NCI-H510A treated with DMSO at 0.1 percent for 48 hours (cell line): ENCODE data around the gene VASH1.

Experiments
- DNase-seq: peaks from one replicate; lab custom pipeline; 2025; lab: John Stamatoyannopoulos, UW

VASH1 gene

DNA sequence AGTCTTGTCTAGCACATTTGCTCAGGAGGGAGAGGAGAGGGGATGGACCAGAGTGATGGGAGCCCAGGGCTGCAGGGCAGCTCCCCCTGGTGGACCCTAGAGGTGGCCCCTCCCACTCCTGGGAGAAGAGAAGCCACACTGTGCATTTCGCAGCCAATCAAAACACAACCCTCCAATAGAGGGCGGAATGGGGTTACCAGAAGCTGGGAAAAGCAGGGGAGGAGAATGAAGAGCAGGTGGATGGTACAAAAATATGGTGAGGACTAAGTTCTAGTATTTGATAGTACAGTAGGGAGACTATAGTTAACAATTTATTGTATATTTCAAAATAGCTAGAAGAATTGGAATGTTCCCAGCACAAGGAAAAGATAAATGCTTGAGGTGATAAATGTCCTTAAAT, 23.6 kb downstream of the VASH1 start:
- DNase-seq, result peak; percentile 73

DNA sequence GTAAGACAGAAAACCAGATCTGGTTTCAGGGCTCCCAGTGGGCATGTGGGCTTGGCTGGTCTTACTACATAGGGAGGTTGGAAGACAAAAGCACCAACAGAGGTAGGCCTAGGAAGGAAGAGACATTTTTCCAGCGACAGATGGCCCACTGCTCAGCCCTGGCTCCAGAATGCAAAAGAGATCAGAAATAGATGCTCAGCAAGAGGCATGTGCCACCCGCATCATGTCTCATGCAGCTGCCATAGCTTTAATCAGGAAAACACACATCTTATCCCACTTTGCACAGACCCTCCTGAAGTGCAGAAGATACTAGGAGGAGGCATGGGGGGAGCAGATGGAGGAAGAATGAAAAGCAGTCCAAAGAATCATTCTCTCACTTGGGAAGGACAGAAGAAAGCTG, 25.3 kb downstream of the VASH1 start:
- DNase-seq, result no peak

DNA sequence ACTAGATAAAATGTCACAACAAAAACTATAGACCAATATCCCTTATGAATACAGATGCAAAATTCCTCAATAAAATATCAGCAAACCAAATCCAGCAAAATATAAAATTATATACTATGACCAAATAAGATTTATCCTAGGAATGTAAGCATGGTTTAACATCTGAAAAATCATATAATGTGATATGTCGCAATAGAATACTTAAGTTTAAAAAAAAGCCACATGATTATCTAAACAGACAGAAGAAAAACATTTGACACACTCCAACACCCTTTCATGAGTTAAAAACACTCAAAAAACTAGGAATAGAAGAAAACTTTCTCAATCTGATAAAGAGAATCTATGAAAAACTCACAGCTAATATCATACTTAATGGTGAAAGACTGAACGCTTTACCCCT, 31.2 kb downstream of the VASH1 start:
- no peak for DNase-seq

DNA sequence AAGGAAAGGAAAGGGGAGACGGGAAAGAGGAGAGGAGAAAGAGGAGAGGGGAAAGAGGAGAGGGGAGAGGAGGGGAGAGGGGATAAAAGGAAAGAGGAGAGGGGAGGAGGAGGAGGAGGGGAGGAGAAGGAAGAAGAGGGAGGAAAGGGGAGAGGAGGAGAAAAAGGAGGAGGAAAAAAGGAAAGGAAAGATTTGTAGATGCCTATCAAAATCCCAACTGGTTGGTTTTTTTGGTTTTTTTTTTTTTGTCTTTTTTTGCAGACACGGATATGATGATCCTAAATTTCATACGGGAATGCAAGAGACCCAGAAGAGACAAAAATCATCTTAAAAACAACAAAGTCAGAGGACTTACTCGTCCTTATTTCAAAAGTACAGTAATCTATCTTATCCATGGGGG, 32.1 kb downstream of the VASH1 start:
- DNase-seq, result no peak

DNA sequence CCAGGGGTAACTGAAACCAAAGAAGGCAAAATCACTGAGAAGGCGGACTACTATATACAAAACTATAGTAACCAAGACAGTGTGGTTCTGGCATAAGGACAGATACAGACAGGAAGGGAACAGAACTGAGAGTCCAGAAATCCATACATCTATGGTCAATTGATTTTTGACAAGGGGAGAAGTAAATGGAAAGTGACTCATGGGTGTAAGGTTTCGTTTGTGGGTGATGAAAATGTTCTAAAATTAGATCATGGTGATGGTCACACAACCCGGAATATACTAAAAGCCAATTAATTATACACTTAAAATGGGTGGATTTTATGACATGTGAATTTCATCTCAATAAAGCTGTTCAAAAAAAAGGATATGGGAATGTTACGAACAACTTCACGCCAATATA, 32.7 kb downstream of the VASH1 start:
- no peak for DNase-seq

DNA sequence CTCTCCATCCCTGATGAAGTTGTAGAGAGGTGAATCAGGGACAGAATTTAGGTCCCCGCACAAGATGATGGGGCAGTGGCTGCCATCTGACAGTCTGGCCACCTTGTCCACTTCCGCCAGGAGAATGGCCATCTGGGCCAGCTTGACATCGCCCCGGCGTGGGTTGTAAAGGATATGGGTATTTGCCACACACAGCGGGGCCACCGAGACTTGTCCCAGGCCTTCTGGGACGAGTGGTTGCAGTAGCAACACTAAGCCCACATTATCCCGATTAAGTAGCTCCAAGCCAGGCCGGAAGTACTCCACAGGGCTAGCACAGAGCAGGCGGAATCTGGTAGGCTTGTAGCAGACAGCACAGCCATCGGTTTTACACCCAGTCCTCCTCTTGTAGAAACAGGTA, 45.2 kb downstream of the VASH1 start:
- no peak for DNase-seq

DNA sequence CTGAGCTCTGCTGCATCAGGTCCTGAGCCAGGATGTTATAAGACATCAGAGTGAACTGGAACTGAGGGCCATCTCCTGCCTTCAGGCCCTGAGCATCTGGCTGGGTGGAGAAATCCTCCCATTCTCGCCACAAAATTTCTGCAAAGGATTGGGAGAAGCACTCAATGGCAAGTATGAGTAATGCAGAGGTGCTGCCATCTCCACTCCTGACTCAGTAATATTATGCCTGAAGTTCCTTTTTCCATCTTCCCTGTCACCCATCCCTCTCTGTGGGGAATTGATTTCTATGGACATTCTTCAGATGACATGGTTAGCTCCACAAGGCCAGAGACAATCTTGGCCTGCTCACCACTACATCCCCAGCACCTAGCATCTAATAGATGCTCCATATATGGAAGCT, 46.7 kb downstream of the VASH1 start:
- no peak for DNase-seq

DNA sequence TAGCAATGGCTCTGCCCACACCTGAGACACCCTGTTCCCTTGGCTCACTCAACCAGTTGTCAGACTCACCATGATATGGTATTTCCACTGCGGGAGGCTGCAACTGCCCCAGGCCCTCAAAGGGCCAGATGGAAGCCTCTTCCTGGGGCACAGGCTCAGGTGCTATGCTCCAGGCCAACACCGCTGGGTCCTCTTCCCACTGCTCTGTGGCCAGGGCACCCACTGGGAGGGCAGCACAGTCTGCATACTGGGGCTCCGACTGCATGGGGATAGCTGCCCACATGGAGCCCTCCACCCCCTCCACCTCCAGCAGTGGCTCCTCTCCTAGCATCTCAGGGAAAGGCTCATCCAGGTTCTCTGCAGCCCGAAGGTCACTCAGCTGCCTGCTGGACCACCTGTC, 47.7 kb downstream of the VASH1 start:
- no peak for DNase-seq

DNA sequence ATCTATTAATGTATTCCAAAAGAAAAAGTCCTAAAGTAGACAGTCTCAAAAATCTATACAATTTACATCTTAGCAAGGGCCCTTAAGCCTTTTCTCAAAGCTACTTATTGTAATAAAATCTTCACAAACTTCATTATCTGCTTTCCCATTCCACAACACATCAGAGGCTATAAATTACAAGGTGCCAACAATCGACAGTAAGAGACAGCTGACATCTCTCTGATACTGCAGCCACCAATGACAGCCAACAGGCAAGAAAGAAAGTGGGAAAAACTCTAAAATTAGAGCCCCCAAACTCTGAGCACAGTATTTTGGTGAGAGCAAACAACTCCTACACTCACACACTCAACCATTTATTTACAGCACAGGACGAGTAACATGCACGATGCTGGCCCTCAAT, 49.3 kb downstream of the VASH1 start:
- DNase-seq, result no peak

DNA sequence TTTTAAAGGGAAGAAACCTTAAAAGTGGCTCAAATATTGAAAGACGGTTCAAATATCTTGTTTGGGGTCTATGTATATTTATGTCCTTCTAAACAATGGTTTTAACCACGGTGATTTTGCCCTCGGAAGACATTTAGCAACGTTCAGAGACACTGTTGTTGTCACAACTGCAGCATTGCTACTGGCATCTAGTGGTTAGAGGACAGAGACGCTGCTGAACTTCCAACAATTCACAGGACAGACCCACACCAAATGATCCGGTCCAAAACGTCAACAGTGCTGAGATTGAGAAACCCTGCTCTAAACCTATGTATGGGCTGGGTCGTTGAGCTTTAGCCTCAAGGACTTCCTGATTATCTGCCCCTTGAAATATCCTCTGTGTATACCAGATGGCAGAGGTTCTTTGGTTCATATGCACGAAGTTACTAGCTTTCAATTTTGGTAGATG, 49.7 kb downstream of the VASH1 start:
- peak; percentile 45 for DNase-seq

DNA sequence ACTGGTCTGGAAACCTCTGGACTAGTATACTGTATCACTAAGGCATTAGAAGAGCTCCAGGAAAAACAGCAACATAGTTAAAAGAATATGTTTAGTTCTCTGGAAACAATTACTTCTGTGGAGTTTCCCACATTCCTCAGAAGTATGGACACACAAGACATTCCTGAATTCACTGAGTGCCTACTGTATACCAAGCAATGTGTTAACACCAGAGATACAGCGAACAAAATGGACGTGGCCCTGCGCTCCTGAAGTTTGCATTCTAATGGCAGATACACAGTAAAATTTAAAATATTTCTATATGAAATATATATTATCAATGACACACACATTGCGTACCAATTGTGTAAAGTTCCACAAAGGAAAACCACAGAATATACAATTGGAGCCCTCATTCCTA, 50.3 kb downstream of the VASH1 start:
- no peak for DNase-seq

DNA sequence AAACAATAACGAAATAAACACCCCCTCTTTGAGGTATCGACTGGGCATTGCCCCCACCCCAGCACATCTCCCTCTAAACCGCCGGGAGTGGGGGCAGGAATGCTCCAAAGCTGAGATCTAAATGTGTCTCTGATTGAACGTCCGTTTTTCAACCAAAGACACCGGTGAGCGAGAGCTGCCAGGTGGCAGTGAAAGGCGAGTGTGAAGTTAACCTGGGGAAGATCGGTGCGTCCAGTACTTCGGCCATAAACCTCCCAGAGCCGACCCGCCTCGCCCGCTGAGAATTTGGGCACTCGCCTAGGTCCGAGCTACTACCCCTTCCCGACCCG, 50.8 kb downstream of the VASH1 start:
- peak; percentile 22 for DNase-seq

DNA sequence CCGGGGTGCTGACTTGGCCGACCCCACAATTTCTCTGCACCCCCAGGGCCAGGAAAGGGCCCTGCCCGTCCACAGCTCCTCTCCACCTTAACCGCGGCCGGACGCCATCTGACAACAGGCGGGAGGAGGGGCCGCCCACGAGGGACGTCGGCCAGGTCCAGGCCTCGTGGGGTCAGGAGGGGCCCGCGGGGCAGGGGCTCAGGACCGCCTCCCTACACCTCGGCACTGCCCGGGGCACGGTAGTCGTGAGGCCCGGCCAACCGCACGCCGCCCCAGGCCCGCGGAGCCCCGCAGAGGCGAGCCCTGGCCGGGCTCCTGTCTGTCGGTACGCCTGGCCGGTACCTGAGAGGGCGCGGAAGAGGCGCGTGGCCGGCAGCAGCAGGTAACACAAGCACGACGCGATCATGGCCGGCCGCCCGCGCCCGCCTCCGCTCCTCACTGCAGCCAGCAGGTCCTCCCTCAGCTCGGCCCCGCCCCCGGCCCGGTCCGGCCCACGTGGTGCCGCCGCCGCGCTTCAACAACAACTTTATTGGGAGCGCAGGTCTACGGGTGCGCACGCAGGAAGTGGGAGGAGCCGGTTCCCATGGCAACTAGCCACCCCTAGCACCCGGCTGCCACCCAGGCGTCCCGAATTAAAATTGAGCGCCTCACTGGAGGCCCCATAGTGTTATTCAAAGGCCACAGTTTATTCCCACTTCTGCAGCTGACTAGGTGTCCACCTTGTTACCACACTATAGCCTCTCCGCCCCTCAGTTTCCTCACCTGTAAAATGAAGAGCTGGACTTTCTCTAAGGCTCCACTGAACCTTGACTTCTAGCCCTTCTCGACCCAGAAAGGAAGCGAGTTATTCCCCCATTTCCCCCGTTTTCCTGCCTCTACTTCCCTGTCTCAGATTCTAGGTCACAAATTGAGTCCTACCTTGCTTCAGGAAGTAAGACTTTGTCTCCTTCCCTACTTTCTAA, 51.4 kb downstream of the VASH1 start, which contains the start of gene ANGEL1:
TSS of gene ANGEL1 (minus strand) at position 461 of the 962 bp plus-strand sequence. CDS start at position 406, 55 bp downstream.
- peak; percentile 96 for DNase-seq

DNA sequence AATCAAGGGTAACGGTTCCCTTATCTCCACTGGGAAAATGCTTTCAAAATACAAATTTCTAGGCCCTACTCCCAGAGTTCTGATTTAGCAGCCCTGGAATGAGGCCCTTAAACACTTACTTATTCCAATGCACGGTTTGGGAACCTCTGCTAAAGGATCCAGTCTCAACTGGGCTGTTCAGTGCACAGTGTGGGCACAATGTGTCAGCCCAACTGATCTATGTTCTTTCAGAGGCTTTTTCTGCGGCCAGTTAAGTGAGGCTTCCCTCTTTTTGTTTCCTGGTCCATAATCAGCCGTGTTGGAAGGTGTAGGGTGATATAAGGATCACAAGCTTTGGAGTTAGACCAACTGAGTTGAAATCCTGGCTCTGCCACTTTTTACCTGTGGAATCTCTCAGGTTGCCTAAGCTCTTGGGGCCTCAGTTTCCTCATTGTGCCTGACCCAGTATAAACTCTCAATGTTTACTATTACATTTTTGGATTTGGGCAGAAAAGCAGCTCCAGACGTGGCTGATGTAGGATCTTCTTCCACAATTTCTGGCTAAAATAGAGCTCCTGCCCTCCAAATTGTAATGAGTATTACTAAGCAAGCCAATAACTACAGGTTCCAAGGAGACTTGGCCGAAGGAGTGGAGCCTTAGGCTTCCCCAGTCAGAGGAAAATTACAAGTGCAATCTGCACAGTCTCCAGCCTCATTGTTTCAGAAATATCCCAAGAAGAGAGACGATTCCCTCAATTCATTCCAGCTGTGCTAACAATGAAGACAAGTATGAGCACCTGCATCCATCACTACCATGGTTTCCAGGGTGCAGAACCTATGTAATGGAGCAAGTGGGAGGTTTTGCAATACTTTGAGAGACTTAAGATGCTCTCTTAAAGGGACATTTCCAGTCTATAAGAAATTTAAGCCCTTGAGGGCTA, 53.7 kb downstream of the VASH1 start:
- DNase-seq, result no peak

DNA sequence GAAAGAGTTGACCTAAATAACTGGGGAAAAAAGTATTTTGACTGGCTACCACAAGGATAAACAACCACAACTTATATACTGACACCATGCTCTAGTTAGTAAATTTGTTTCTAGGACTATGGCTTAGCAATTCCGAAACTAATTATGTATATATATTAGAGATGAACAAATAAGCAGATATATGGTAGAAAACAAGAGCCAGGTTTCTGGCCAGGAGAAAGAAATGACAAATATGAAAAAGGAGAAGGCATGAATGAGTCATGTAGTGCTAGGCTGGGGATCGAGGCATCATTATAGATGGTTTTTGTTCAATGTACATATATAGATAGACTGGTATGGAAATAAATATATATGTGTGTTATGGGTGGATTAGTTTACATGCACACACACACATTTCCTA, 59.4 kb downstream of the VASH1 start:
- no peak for DNase-seq

DNA sequence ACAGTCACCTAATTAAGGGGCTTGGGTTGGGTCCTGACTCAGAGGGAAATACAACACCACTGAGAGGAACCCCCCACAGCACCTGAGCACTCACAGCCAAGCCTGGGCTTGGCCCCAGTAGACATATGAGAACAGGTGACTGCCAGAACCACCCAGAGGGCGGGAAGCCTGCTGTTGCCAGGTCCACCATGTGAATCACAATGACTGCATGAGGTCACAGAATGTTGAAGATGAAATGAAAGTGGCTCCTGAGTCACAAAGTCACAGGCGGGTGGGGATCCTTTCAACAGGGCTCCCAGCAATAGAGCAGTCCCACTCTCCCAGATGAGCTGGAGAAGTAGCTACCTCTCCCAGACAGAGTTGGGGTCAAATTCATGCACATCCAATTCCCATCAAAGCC, 64.9 kb downstream of the VASH1 start, which contains the start of gene LRRC74A:
TSS of gene LRRC74A (plus strand) at position 287 of the 400 bp plus-strand sequence. CDS start 290 bp downstream, outside the sequence.
- DNase-seq, result no peak

DNA sequence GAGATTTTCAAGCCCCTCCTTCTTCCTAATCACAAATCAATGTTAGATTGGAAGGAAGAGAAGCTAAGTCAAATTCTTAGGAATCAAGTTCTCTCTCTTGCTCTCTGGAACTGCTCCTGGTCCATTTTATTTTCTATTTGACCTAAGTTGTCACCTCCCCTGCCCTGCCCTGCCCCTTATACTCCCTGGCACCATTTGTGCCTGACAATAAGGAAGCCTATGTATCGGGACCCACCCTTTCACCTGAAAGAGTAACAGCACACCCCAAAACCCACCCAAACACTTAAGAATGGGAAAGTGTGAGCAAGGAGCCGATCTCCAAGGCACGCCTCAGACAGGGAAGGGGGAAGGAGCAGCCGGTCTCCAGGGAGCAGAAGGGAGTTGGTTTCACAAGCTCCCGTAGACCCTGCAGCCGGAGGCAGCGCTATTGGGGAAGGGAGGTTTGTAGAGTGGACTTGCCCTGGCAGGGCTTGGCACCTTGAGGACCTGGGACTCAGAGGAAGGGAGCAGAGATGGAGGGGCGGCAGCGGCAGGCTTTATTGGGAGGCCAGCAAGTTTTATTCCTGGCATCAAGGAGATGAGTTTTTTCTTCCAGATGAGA, 66.5 kb downstream of the VASH1 start:
- DNase-seq, result no peak

DNA sequence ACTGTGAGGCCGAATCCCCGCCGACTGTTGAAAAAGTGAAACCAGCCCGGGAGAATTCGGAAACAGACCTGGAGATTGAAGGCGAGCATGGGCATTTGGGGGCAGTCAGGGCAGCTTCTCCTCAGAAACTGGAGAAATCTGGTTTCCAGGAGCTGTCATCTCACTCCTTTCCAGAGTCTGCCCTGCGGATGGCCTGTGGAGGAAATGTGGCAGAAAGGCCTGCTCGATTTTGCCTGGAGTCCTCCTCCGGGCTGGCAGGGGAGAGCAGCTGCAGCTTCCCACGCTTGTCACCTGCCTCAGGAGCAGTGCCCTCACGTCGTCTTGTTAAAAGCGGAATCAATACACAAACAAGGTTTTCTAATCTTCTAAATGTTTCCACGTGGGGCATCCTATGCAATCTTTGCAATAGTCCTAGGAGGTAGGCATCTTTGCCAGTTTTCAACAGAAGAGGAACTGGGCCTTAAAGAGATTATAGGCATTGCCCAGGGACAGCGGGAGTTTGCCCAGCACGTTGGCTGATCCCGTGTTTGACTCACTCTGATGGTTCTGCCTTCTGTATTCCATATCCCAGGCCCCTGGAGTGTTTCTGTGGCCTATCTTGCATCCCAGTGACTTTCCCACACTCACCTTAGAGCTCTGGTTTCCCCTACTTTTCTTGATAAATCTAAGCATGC, 67.2 kb downstream of the VASH1 start:
- no peak for DNase-seq

DNA sequence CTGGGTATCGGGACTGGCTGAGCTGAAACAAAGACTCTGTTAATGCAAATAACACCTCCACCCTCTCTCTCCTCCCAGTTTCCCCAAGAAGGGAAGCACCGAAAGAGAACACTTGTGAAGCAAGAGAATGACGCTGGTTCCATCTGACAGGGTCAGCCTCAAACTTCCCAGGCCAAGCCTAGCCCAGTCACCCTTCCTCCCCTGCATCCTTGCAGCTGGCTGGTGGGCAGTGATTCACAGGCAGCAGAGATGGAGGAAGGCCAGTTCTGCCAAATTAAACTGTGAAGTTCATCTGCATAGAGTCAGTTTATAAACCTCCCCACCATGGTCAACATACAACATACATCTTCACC, 67.7 kb downstream of the VASH1 start:
- DNase-seq, result no peak

DNA sequence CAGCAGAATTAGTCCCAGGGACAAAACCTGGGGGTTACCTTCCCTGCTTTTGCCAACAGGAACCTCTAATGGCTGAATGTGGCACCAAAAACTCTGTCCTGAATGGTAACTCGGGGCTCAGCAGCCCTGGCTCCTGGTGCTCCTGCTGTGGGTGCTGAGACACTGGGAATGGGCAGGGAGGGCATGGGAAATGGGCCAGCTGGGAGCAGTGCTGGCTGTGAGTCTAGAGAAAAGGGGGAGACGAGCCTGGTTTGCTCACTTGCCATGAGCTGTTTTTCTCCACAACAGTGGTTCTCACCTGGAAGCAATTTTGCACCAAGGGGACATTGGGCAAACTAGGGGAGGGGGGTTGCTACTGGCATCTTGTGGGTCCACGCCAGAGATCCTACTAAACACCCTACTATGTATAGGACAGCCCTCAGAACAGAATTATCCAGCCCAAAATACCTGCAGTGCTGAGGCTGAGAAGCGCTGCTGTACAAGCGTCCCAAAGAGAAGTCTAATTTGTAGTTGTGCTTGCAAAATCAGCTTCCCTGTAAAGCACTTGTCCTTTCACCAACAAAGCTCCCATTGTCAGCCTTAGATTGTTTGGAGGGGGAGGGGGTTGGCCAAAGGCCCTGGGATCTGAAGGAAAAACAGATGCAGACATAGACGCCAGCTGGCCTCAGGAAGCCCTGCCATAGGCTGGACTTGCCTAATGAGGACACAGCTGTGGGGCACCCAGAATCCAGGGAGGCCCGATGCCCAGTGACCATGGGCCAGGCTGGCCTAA, 68.6 kb downstream of the VASH1 start:
- no peak for DNase-seq

DNA sequence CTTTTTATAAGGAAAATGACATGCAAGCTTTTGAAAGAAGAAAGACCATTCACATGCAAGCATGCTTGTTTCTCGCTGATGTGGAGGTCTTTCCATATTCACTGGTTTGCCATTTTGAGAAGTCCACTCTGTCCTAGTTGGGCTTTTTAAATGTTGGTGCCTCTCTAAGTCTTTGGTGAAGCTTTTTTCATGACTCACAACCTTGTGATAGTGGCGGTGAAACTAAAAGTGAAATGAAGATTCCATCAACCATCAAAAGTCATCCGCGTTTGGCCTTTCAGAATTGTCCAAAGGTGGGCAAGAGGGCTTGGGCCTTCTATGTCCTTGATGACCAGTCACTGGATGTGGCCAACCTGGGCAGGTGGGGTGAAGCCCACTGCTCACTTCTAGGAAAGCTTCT, 69.3 kb downstream of the VASH1 start:
- DNase-seq, result no peak
